IMR-90 (cell line): ENCODE results near the gene STK32A. TPM values are rescaled to one million over a fixed set of nuclear protein-coding genes. Genes with fewer than 3 reads are reported as not detected.
A peak's percentile ranks its signal among the peaks of the same experiment; 100 is the strongest.

Source experiments
- ATAC-seq: fragments of 200-7000 bp; cut with Tn5 transposase; 2 replicates; pipeline ENCODE4 v1.9.1; 2020; ENCODE audit warnings: low read depth, mild to moderate bottlenecking, moderate library complexity
- BruUV-seq: library from RNA; stranded (reverse); fragments of 400-500 nt; replicated peaks from 2 replicates; lab custom pipeline; 2021; lab: Mats Ljungman, UMichigan
- CTCF ChIA-PET: fragments of 300-600 bp; formaldehyde crosslinking; extraction: SDS; loops from one replicate; lab custom pipeline; 2021; ENCODE audit warnings: antibody characterized with exemption; lab: Yijun Ruan, JAX
- POLR2A ChIA-PET: fragments of 300-600 bp; sonication (Branson Sonifier 250); formaldehyde crosslinking; loops from one replicate; lab custom pipeline; 2022; ENCODE audit warnings: antibody characterized with exemption; ENCODE audit not compliant: unreplicated experiment; lab: Charles Lee
- DNase-seq: peaks from one replicate; pipeline ENCODE4 v3.0.0; 2013
- H2AFZ ChIP-seq: replicated peaks from 2 replicates; pipeline ENCODE3; 2013; ENCODE audit warnings: low read length, mild to moderate bottlenecking; ENCODE audit not compliant: poor library complexity
- H2AK5ac ChIP-seq: 2 replicates; pipeline ENCODE4 v1.6.1; 2013; ENCODE audit warnings: low read depth, low read length, inconsistent platforms
- H2AK9ac ChIP-seq: replicated peaks from 2 replicates; pipeline ENCODE3; 2013; ENCODE audit warnings: mild to moderate bottlenecking, low read depth, low read length, moderate library complexity; ENCODE audit not compliant: poor library complexity
- H2BK120ac ChIP-seq: 2 replicates; pipeline ENCODE4 v1.6.1; 2013; ENCODE audit warnings: low read depth, low read length, inconsistent platforms
- H2BK15ac ChIP-seq: 3 replicates; pipeline ENCODE4 v1.6.1; 2013; ENCODE audit warnings: low read depth, low read length, inconsistent platforms
- H2BK20ac ChIP-seq: 2 replicates; pipeline ENCODE4 v1.6.1; 2013; ENCODE audit warnings: low read depth, mild to moderate bottlenecking, inconsistent platforms, low read length, moderate library complexity
- H2BK5ac ChIP-seq: 2 replicates; pipeline ENCODE4 v1.6.1; 2013; ENCODE audit warnings: mild to moderate bottlenecking, low read depth, low read length, inconsistent platforms; ENCODE audit not compliant: poor library complexity, severe bottlenecking
- H3K14ac ChIP-seq: replicated peaks from 2 replicates; pipeline ENCODE4 v1.6.1; 2013; ENCODE audit warnings: low read depth, low read length, inconsistent platforms
- H3K18ac ChIP-seq: 2 replicates; pipeline ENCODE4 v1.6.1; 2013; ENCODE audit warnings: low read depth, low read length, control low read depth
- H3K23ac ChIP-seq: 2 replicates; pipeline ENCODE4 v1.6.1; 2013; ENCODE audit warnings: low read depth, low read length, inconsistent platforms
- H3K27ac ChIP-seq: 2 replicates; pipeline ENCODE4 v1.5.1; 2013; ENCODE audit warnings: mild to moderate bottlenecking, control low read depth, low read length; ENCODE audit not compliant: insufficient read depth
- H3K27me3 ChIP-seq: 2 replicates; pipeline ENCODE4 v1.6.1; 2013; ENCODE audit warnings: low read length; ENCODE audit not compliant: control insufficient read depth, insufficient read depth
- H3K36me3 ChIP-seq: 2 replicates; pipeline ENCODE4 v1.6.1; 2013; ENCODE audit warnings: low read length, mixed read lengths; ENCODE audit not compliant: control insufficient read depth, insufficient read depth
- H3K4ac ChIP-seq: 2 replicates; pipeline ENCODE4 v1.6.1; 2013; ENCODE audit warnings: low read depth, low read length, inconsistent platforms
- H3K4me1 ChIP-seq: 2 replicates; pipeline ENCODE4 v1.6.1; 2013; ENCODE audit warnings: low read length, mixed read lengths; ENCODE audit not compliant: control insufficient read depth, insufficient read depth
- H3K4me2 ChIP-seq: 2 replicates; pipeline ENCODE4 v1.6.1; 2013; ENCODE audit warnings: low read depth, mild to moderate bottlenecking, control low read depth, low read length, moderate library complexity
- H3K4me3 ChIP-seq: 2 replicates; pipeline ENCODE4 v1.5.1; 2013; ENCODE audit warnings: low read depth, mild to moderate bottlenecking, control low read depth, low read length, moderate library complexity; ENCODE audit not compliant: insufficient read depth
- H3K56ac ChIP-seq: 2 replicates; pipeline ENCODE4 v1.6.1; 2013; ENCODE audit warnings: low read length, inconsistent platforms; ENCODE audit not compliant: insufficient read depth; ENCODE audit errors: extremely low read depth
- H3K79me1 ChIP-seq, 2 experiments: 2 replicates each; pipeline ENCODE4 v1.6.1; 2013; ENCODE audit warnings: low read length in 2 of 2, inconsistent platforms in 1 of 2, low read depth in 1 of 2
- H3K9ac ChIP-seq: 2 replicates; pipeline ENCODE4 v1.6.1; 2013; ENCODE audit warnings: low read depth, low read length, control low read depth
- H3K9me1 ChIP-seq: 2 replicates; pipeline ENCODE4 v1.6.1; 2013; ENCODE audit warnings: low read length, inconsistent platforms; ENCODE audit not compliant: insufficient read depth
- H3K9me3 ChIP-seq: 2 replicates; pipeline ENCODE4 v1.6.1; 2013; ENCODE audit warnings: low read length; ENCODE audit not compliant: control insufficient read depth, insufficient read depth
- H4K20me1 ChIP-seq: 2 replicates; pipeline ENCODE4 v1.6.1; 2013; ENCODE audit warnings: low read length, inconsistent platforms; ENCODE audit not compliant: insufficient read depth
- H4K5ac ChIP-seq: 2 replicates; pipeline ENCODE4 v1.6.1; 2013; ENCODE audit warnings: mild to moderate bottlenecking, low read depth, low read length, control low read depth
- H4K8ac ChIP-seq, 2 experiments: 2 replicates each; pipeline ENCODE4 v1.6.1; 2013; ENCODE audit warnings: low read depth in 2 of 2, low read length in 2 of 2, control low read depth in 1 of 2, inconsistent platforms in 1 of 2
- H4K91ac ChIP-seq: 2 replicates; pipeline ENCODE4 v1.6.1; 2013; ENCODE audit warnings: low read depth, low read length, inconsistent platforms; ENCODE audit not compliant: insufficient read depth
- BHLHE40 ChIP-seq: fragments of 150-350 bp; IDR thresholded peaks from 2 replicates; pipeline ENCODE4 v1.6.1; 2016; ENCODE audit warnings: mild to moderate bottlenecking, low read depth, low read length
- CEBPB ChIP-seq: IDR thresholded peaks from 2 replicates; pipeline ENCODE4 v1.6.1; 2012; ENCODE audit warnings: low read depth, low read length, improper control_type of control experiment
- CHD1 ChIP-seq: IDR thresholded peaks from 2 replicates; pipeline ENCODE4 v1.6.1; 2012; ENCODE audit warnings: low read depth, low read length, improper control_type of control experiment
- ELK1 ChIP-seq: fragments of 150-350 bp; IDR thresholded peaks from 2 replicates; pipeline ENCODE4 v1.6.1; 2016; ENCODE audit warnings: low read depth, mild to moderate bottlenecking, low read length, moderate library complexity, borderline replicate concordance
- FOS ChIP-seq: fragments of 150-350 bp; IDR thresholded peaks from 2 replicates; pipeline ENCODE4 v1.6.1; 2016; ENCODE audit warnings: low read depth, low read length
- MAFK ChIP-seq: IDR thresholded peaks from 2 replicates; pipeline ENCODE4 v1.6.1; 2012; ENCODE audit warnings: low read depth, low read length, improper control_type of control experiment
- MAZ ChIP-seq: IDR thresholded peaks from 2 replicates; pipeline ENCODE4 v1.6.1; 2012; ENCODE audit warnings: low read depth, mild to moderate bottlenecking, low read length, improper control_type of control experiment, moderate library complexity, borderline replicate concordance
- NFE2L2 ChIP-seq: fragments of 150-350 bp; IDR thresholded peaks from 2 replicates; pipeline ENCODE4 v1.6.1; 2016; ENCODE audit warnings: low read depth, mild to moderate bottlenecking, low read length
- POLR2A ChIP-seq: IDR thresholded peaks from 2 replicates; pipeline ENCODE4 v1.6.1; 2012; ENCODE audit warnings: mild to moderate bottlenecking, low read depth, low read length
- RAD21 ChIP-seq: IDR thresholded peaks from 2 replicates; pipeline ENCODE4 v1.6.1; 2012; ENCODE audit warnings: low read length, improper control_type of control experiment
- RCOR1 ChIP-seq: IDR thresholded peaks from 2 replicates; pipeline ENCODE4 v1.6.1; 2012; ENCODE audit warnings: mild to moderate bottlenecking, low read length, improper control_type of control experiment; ENCODE audit not compliant: insufficient replicate concordance
- RFX5 ChIP-seq: IDR thresholded peaks from 2 replicates; pipeline ENCODE4 v1.8.0; 2012; ENCODE audit warnings: low read depth, mild to moderate bottlenecking, low read length, moderate library complexity
- SMC3 ChIP-seq: fragments of 150-350 bp; IDR thresholded peaks from 2 replicates; pipeline ENCODE4 v1.6.1; 2016; ENCODE audit warnings: low read depth, mild to moderate bottlenecking, antibody characterized with exemption, low read length, moderate library complexity
- WGBS, 2 experiments: methylation state at CpG; one replicate each; pipeline versions ENCODE4 v1.1.5 to v1.1.7; 2013; ENCODE audit warnings: missing lambda C conversion rate in 2 of 2; ENCODE audit not compliant: insufficient read length in 1 of 2; ENCODE audit errors: extremely low coverage in 2 of 2; 5-methylcytosine and 5-hydroxymethylcytosine counted together
- dilution Hi-C: fragments of 300-500 bp; cut with HindIII; formaldehyde crosslinking; loops from one replicate; pipeline ENCODE4 v1.14.3; 2018; ENCODE audit warnings: low sequenced_read_pairs; ENCODE audit not compliant: unreplicated experiment
- in situ Hi-C: fragments of 300-500 bp; cut with MboI; formaldehyde crosslinking; loops from 3 replicates; pipeline ENCODE4 v1.14.3; 2019; ENCODE audit warnings: low sequenced_read_pairs, inconsistent platforms, mixed read lengths
- intact Hi-C: fragments of 100-400 bp; cut with micrococcal nuclease; formaldehyde crosslinking; loops from 2 replicates; pipeline ENCODE4 v1.10.0; 2022
- polyA plus RNA-seq, 3 experiments: library from polyadenylated mRNA; depleted of rRNA; stranded (reverse); fragments of >200 nt; gene quantifications; 2 replicates each; pipeline ENCODE4 v1.2.3, GENCODE V29; 2012; ENCODE audit warnings: low replicate concordance in 1 of 3
- total RNA-seq: library from RNA; depleted of rRNA; stranded (reverse); fragments of >200 nt; gene quantifications from 2 replicates; pipeline ENCODE4 v1.2.3, GENCODE V29; 2012
- TF ChIP-seq, protein P1 (sequence below): conservative IDR thresholded peaks from 2 replicates; pipeline ENCODE4 v1.5.1; 2012; ENCODE audit warnings: mild to moderate bottlenecking, low read depth, low read length, improper control_type of control experiment

STK32A gene
- total and polyA plus RNA-seq, 2 of the 4 experiments (the other 2 are of a cell fraction) = 0.12 to 0.18 TPM

DNA sequence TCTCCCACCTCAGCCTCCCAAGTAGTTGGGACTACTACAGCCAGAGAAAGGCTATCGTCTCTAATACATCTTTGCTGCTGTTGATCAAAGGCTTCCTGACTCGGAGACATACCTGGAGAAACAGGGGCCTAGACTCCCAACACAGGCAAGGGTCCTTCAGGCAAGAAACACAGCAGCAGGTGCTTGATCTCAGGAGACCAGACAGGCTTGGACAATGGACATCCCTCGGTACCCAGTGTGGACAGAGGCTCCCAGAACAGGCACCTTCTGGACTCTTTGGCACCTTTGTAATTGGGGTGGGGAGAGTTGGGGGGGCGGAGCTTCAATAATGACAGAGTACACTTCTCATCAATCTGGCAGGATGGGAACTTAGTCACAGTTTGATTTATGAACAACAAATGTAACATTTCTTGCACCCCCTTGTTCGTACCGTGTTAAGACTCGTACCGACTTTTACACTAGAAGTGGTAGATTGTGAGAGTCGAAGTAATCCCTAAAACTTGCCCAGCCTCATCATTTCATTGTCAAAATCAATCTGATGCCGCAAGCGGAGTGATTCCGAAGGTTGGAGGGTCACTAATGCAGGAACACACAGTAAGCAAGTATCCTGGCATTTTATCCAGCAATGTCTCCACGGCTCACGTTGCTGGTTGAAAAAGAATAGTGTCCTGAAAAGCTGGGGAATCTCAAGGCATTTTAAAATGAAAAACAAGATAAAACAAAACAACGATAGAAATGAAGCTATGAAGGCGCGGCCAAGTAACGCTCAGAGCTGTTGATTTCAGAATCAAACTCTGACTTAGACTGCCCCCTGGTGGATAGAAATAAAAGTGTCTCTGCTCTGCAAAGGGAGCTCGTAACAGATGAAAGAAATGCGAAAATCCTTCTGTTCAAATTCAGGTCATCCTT lies 46.4 kb upstream of the STK32A start:
- Histone ChIP-seq H4K8ac (no peak overlapping the region), H2AK5ac (no peak overlapping the region), H3K36me3 (no peaks in the 10 kb centered on the region), H4K91ac (no peak overlapping the region), H4K5ac (no peak overlapping the region), H3K18ac (no peak overlapping the region), H3K4me1 (no peaks in the 10 kb centered on the region), H2AK9ac (no peak overlapping the region), H2AFZ (peak overlapping the region; percentile 7), H3K14ac (no peak overlapping the region), H4K20me1 (no peaks in the 10 kb centered on the region), H3K79me1 (no peaks in the 10 kb centered on the region), H3K4me2 (peak overlapping the region; percentile 86), H3K23ac (no peak overlapping the region), H3K4ac (no peak overlapping the region), H2BK5ac (no peak overlapping the region), H2BK120ac (no peak overlapping the region), H3K27ac (no peak overlapping the region), H2BK15ac (no peak overlapping the region), H3K4me3 (no peak overlapping the region), H3K9me1 (no peaks in the 10 kb centered on the region), H3K9me3 (no peaks in the 10 kb centered on the region; the same call in 1 of the 2 replicates), H2BK20ac (no peak overlapping the region), H3K56ac (no peak overlapping the region), H3K27me3 (no peaks in the 10 kb centered on the region), H3K9ac (no peak overlapping the region)
- no TSS peak for BruUV-seq
- TF ChIP-seq MAFK (no peak), SMC3 (peak; percentile 75), MAZ (no peak), NFE2L2 (no peak), RAD21 (peak; percentile 75), POLR2A (no peak), RFX5 (no peak), FOS (no peak), CEBPB (no peak), ELK1 (no peak), BHLHE40 (no peak), RCOR1 (no peak), CHD1 (no peak)
- TF ChIP-seq, protein P1, sequence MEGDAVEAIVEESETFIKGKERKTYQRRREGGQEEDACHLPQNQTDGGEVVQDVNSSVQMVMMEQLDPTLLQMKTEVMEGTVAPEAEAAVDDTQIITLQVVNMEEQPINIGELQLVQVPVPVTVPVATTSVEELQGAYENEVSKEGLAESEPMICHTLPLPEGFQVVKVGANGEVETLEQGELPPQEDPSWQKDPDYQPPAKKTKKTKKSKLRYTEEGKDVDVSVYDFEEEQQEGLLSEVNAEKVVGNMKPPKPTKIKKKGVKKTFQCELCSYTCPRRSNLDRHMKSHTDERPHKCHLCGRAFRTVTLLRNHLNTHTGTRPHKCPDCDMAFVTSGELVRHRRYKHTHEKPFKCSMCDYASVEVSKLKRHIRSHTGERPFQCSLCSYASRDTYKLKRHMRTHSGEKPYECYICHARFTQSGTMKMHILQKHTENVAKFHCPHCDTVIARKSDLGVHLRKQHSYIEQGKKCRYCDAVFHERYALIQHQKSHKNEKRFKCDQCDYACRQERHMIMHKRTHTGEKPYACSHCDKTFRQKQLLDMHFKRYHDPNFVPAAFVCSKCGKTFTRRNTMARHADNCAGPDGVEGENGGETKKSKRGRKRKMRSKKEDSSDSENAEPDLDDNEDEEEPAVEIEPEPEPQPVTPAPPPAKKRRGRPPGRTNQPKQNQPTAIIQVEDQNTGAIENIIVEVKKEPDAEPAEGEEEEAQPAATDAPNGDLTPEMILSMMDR = peak; percentile 79
- in situ Hi-C loops (no loop called here), intact Hi-C loops (loop anchor here (1.0 to 5.0 kb wide), 5 partner anchors 90 to 726 kb away; no protein-coding TSS in a partner anchor), dilution Hi-C loops (no loop called here)
- 8% methylated on average over 2 of the region's 20 CpGs; no CpG with 5 or more reads in 1 of the 2 experiments for WGBS, 2 experiments
- peak; percentile 90 for ATAC-seq
- DNase-seq = peak; percentile 59
- POLR2A ChIA-PET = interaction anchor here (0.8 kb wide), 1 partner anchor 130 kb away, joined by 4 read pairs; no protein-coding TSS in a partner anchor
- CTCF ChIA-PET = interaction anchor here (0.6 to 2.7 kb wide), 23 partner anchors 9 to 667 kb away, joined by 3 to 36 read pairs (median 4); no protein-coding TSS in a partner anchor
